ENCODE results near the gene RHOB. TPM values are rescaled to one million over a fixed set of nuclear protein-coding genes. Genes with fewer than 3 reads are reported as not detected.

Gene RHOB
- total and polyA plus RNA-seq, 8 donors: 143 to 1,146 (median 424) TPM

GRCh38 chr2:20483194-20483895 is 36.5 kb downstream of the RHOB start:
- Histone ChIP-seq H3K27me3 (no peaks in the 10 kb centered on the region), H3K27ac (peak overlapping the region in 4 of 5 donors; percentile 38 to 73 (median 54)), H3K36me3 (no peaks in the 10 kb centered on the region), H3K4me1 (peaks cover 0 to 19% (median 9%) of the 10 kb centered on the region in 4 donors), H3K4me3 (no peak overlapping the region), H3K9me3 (no peaks in the 10 kb centered on the region)
- no peak for DNase-seq
- TF ChIP-seq POLR2AphosphoS5 (IDR thresholded peaks at IDR 0.05) (peak in 2 of 3 donors; percentile 6 to 47), POLR2A (IDR thresholded peaks at IDR 0.05) (no peak), EP300 (IDR thresholded peaks at IDR 0.05) (peak; percentile 87)
- TF ChIP-seq, protein P1, sequence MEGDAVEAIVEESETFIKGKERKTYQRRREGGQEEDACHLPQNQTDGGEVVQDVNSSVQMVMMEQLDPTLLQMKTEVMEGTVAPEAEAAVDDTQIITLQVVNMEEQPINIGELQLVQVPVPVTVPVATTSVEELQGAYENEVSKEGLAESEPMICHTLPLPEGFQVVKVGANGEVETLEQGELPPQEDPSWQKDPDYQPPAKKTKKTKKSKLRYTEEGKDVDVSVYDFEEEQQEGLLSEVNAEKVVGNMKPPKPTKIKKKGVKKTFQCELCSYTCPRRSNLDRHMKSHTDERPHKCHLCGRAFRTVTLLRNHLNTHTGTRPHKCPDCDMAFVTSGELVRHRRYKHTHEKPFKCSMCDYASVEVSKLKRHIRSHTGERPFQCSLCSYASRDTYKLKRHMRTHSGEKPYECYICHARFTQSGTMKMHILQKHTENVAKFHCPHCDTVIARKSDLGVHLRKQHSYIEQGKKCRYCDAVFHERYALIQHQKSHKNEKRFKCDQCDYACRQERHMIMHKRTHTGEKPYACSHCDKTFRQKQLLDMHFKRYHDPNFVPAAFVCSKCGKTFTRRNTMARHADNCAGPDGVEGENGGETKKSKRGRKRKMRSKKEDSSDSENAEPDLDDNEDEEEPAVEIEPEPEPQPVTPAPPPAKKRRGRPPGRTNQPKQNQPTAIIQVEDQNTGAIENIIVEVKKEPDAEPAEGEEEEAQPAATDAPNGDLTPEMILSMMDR (IDR thresholded peaks at IDR 0.05): no peak
- intact Hi-C loops (cut with DNase I; ENCODE audit: low total_unique reads): no loop called here
- WGBS, 5 donors: 82 to 92% (median 87%) methylated on average over 6 to 7 of the region's 7 CpGs

DNA sequence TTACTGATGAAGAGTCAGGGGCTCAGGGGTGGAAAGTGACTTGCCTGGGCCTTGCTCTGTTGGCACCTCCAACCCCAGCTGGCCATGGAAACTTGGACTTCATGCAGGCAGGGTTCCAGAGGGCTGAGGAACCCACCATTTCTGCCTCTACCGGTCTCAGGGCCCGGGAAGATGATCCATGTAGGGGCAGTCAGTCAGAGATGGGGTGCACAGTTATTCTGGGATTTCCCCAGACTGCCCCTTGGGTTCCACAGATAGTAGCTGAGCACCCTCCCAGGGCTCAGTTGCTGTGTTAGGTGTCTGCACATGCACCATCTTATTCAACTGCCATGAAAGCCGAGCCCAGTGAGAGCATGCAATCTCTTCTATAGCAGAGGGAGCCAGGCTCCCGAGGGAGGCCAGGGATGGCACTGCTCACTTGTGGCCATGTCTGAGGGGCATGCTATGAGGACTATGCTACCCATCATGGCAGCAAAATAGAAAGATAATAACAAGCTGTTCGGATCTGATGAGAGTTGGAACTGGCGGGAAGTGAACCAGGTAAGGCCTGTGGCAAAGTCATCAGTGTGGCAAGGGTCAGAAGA is 37.3 kb downstream of the RHOB start:
- H3K36me3 ChIP-seq: no peaks in the 10 kb centered on the region
- peak overlapping the region in 4 of 5 donors; percentile 38 to 73 (median 54) for H3K27ac ChIP-seq
- no peaks in the 10 kb centered on the region for H3K9me3 ChIP-seq
- no peak overlapping the region for H3K4me3 ChIP-seq
- TF ChIP-seq POLR2AphosphoS5 (IDR thresholded peaks at IDR 0.05) (no peak), EP300 (IDR thresholded peaks at IDR 0.05) (no peak), POLR2A (IDR thresholded peaks at IDR 0.05) (no peak)
- TF ChIP-seq, protein P1 (IDR thresholded peaks at IDR 0.05): no peak
- WGBS, 5 donors: 92 to 99% (median 98%) methylated on average over 5 to 6 of the region's 6 CpGs
- H3K27me3 ChIP-seq: no peaks in the 10 kb centered on the region
- peaks cover 0 to 23% (median 9%) of the 10 kb centered on the region in 4 donors for H3K4me1 ChIP-seq
- intact Hi-C loops (cut with DNase I; ENCODE audit: low total_unique reads): no loop called here
- peak in 1 of 2 donors; percentile 21 for DNase-seq

- intact Hi-C loops (cut with DNase I; ENCODE audit: low total_unique reads): no loop called here
- Histone ChIP-seq H3K4me1 (peaks cover 0 to 25% (median 9%) of the 10 kb centered on the region in 4 donors), H3K27me3 (no peaks in the 10 kb centered on the region), H3K9me3 (no peaks in the 10 kb centered on the region), H3K27ac (peak overlapping the region in 1 of 5 donors; percentile 73), H3K4me3 (no peak overlapping the region), H3K36me3 (no peaks in the 10 kb centered on the region)
- TF ChIP-seq, protein P1 (IDR thresholded peaks at IDR 0.05): no peak
- no peak for TF ChIP-seq EP300 (IDR thresholded peaks at IDR 0.05)
- TF ChIP-seq POLR2AphosphoS5 (IDR thresholded peaks at IDR 0.05): no peak
- TF ChIP-seq POLR2A (IDR thresholded peaks at IDR 0.05): no peak
- DNase-seq: peak in 1 of 2 donors; percentile 9
- WGBS, 5 donors: 82 to 93% (median 91%) methylated on average over 7 to 8 of the region's 8 CpGs
Observed at GRCh38 chr2:20484810-20485611, 38.1 kb downstream of the RHOB start.
